ENCODE data around the gene GOLPH3L. TPM values are rescaled to one million over a fixed set of nuclear protein-coding genes. Genes with fewer than 3 reads are reported as not detected.
A peak's percentile ranks its signal among the peaks of the same experiment; 100 is the strongest.
"Not testable (repeated sequence)": the region's sequence is repeated elsewhere in the genome, so short reads cannot be mapped to it uniquely, and the experiment has no call there.

The GOLPH3L gene
- total RNA-seq, 2 donors from 2014 or later: 45.1 to 45.2 TPM

DNA sequence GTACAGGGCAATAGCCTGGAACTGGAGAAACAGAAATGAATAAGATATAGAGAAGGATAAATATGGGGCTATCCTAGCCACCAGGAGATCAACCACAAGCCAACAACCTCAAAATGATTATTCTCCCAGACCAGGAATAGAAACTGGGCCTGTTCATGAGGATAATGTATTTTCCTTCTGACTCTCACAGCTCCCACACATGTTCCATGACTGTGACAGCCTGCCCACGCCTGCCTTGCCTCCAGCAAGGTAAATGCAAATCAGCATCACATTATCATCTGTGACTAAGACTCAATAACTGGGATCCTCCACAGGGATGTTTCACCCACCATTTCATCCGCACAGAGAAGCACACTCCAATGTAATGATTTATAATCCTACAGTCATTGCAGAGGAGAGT is 70.8 kb downstream of the GOLPH3L start:
- peaks cover 60% of the 10 kb centered on the region for H3K36me3 ChIP-seq (ENCODE audit: control insufficient read depth, insufficient read depth, low read length)
- WGBS, 2 experiments (ENCODE audit: insufficient coverage in 1 of 2, insufficient read length in 1 of 2): 99 to 100% methylated on average over 1 to 2 of the region's 2 CpGs
- no peaks in the 10 kb centered on the region for H3K9me3 ChIP-seq (ENCODE audit: control insufficient read depth, low read length)
- DNase-seq: no peak
- no peak overlapping the region for H3K27ac ChIP-seq (ENCODE audit: low read depth, low read length)
- H3K4me1 ChIP-seq (ENCODE audit: control insufficient read depth, insufficient read depth, low read length): peaks cover 16% of the 10 kb centered on the region
- peaks cover 46% of the 10 kb centered on the region for H3K4me1 Mint-ChIP-seq
- H3K4me3 Mint-ChIP-seq: peak overlapping the region; percentile 30
- no peaks in the 10 kb centered on the region for H3K9me3 Mint-ChIP-seq
- no peaks in the 10 kb centered on the region for H3K27me3 ChIP-seq (ENCODE audit: control insufficient read depth, insufficient read depth, low read length, poor library complexity, severe bottlenecking)
- H3K4me3 ChIP-seq (ENCODE audit: low read length): peak overlapping the region; percentile 35
- H3K27ac Mint-ChIP-seq: peak overlapping the region; percentile 81
- TF ChIP-seq CTCF (conservative IDR thresholded peaks at IDR 0.05): no peak
- H3K27me3 Mint-ChIP-seq (ENCODE audit: insufficient read depth): no peaks in the 10 kb centered on the region
- no peak overlapping the region for H3K9ac ChIP-seq (ENCODE audit: extremely low read depth, low read length, poor library complexity, severe bottlenecking)
- H3K36me3 Mint-ChIP-seq (ENCODE audit: low read depth): peaks cover 55% of the 10 kb centered on the region

- 100% methylated on average over 1 of the region's 1 CpG; no CpG with 5 or more reads in 1 of the 2 experiments for WGBS, 2 experiments (ENCODE audit: insufficient coverage in 1 of 2, insufficient read length in 1 of 2)
- Mint-ChIP-seq H3K4me1 (peaks cover 44% of the 10 kb centered on the region), H3K27ac (peak overlapping the region; percentile 8), H3K36me3 (ENCODE audit: low read depth) (peaks cover 70% of the 10 kb centered on the region)
- not testable (repeated sequence) for H3K27ac ChIP-seq (ENCODE audit: low read depth, low read length); H3K9ac ChIP-seq (ENCODE audit: extremely low read depth, low read length, poor library complexity, severe bottlenecking); H3K9me3 ChIP-seq (ENCODE audit: control insufficient read depth, low read length); H3K4me3 Mint-ChIP-seq; H3K27me3 ChIP-seq (ENCODE audit: control insufficient read depth, insufficient read depth, low read length, poor library complexity, severe bottlenecking); H3K4me3 ChIP-seq (ENCODE audit: low read length); H3K9me3 Mint-ChIP-seq; H3K27me3 Mint-ChIP-seq (ENCODE audit: insufficient read depth); DNase-seq
- H3K36me3 ChIP-seq (ENCODE audit: control insufficient read depth, insufficient read depth, low read length): peaks cover 76% of the 10 kb centered on the region
- H3K4me1 ChIP-seq (ENCODE audit: control insufficient read depth, insufficient read depth, low read length): peaks cover 16% of the 10 kb centered on the region
These were observed 72.4 kb downstream of the GOLPH3L start for GRCh38 chr1:150624546-150624945.

GRCh38 chr1:150624134-150624533 is 72.8 kb downstream of the GOLPH3L start:
- DNase-seq; H3K27ac ChIP-seq (ENCODE audit: low read depth, low read length); H3K4me3 ChIP-seq (ENCODE audit: low read length); H3K27ac Mint-ChIP-seq; H3K9me3 ChIP-seq (ENCODE audit: control insufficient read depth, low read length); H3K27me3 Mint-ChIP-seq (ENCODE audit: insufficient read depth); H3K4me3 Mint-ChIP-seq; H3K9me3 Mint-ChIP-seq; H3K27me3 ChIP-seq (ENCODE audit: control insufficient read depth, insufficient read depth, low read length, poor library complexity, severe bottlenecking); H3K9ac ChIP-seq (ENCODE audit: extremely low read depth, low read length, poor library complexity, severe bottlenecking): not testable (repeated sequence)
- Mint-ChIP-seq H3K4me1 (peaks cover 44% of the 10 kb centered on the region), H3K36me3 (ENCODE audit: low read depth) (peaks cover 74% of the 10 kb centered on the region)
- 80 to 83% methylated on average over 1 of the region's 1 CpG for WGBS, 2 experiments (ENCODE audit: insufficient coverage in 1 of 2, insufficient read length in 1 of 2)
- Histone ChIP-seq H3K36me3 (ENCODE audit: control insufficient read depth, insufficient read depth, low read length) (peaks cover 80% of the 10 kb centered on the region), H3K4me1 (ENCODE audit: control insufficient read depth, insufficient read depth, low read length) (peaks cover 16% of the 10 kb centered on the region)

- H3K27ac Mint-ChIP-seq: peak overlapping the region; percentile 71
These were observed 74.5 kb downstream of the GOLPH3L start for GRCh38 chr1:150622303-150622975.

More at GRCh38 chr1:150622303-150622975, 74.5 kb downstream of the GOLPH3L start:
- no peaks in the 10 kb centered on the region for H3K9me3 ChIP-seq (ENCODE audit: control insufficient read depth, low read length)
- H3K27ac ChIP-seq (ENCODE audit: low read depth, low read length): no peak overlapping the region
- H3K4me1 ChIP-seq (ENCODE audit: control insufficient read depth, insufficient read depth, low read length): peaks cover 16% of the 10 kb centered on the region
- no peaks in the 10 kb centered on the region for H3K27me3 ChIP-seq (ENCODE audit: control insufficient read depth, insufficient read depth, low read length, poor library complexity, severe bottlenecking)
- peak; percentile 57 for TF ChIP-seq CTCF (conservative IDR thresholded peaks at IDR 0.05)
- peaks cover 37% of the 10 kb centered on the region for H3K4me1 Mint-ChIP-seq
- peaks cover 78% of the 10 kb centered on the region for H3K36me3 Mint-ChIP-seq (ENCODE audit: low read depth)
- H3K9me3 Mint-ChIP-seq: no peaks in the 10 kb centered on the region
- no peak overlapping the region for H3K4me3 Mint-ChIP-seq
- no peak overlapping the region for H3K4me3 ChIP-seq (ENCODE audit: low read length)
- no peaks in the 10 kb centered on the region for H3K27me3 Mint-ChIP-seq (ENCODE audit: insufficient read depth)
- H3K36me3 ChIP-seq (ENCODE audit: control insufficient read depth, insufficient read depth, low read length): peaks cover 97% of the 10 kb centered on the region
- WGBS, 2 experiments (ENCODE audit: insufficient coverage in 1 of 2, insufficient read length in 1 of 2): 84 to 90% methylated on average over 2 to 8 of the region's 8 CpGs
- H3K9ac ChIP-seq (ENCODE audit: extremely low read depth, low read length, poor library complexity, severe bottlenecking): no peak overlapping the region
- DNase-seq: peak; percentile 74
